Measurements from ENCODE around the gene CCN5. TPM values are rescaled to one million over a fixed set of nuclear protein-coding genes. Genes with fewer than 3 reads are reported as not detected.

The CCN5 gene
- total and polyA plus RNA-seq, 2 of the 8 experiments (the other 6 are each of a cell fraction or from before 2014, with no cell fraction given), result not detected

DNA sequence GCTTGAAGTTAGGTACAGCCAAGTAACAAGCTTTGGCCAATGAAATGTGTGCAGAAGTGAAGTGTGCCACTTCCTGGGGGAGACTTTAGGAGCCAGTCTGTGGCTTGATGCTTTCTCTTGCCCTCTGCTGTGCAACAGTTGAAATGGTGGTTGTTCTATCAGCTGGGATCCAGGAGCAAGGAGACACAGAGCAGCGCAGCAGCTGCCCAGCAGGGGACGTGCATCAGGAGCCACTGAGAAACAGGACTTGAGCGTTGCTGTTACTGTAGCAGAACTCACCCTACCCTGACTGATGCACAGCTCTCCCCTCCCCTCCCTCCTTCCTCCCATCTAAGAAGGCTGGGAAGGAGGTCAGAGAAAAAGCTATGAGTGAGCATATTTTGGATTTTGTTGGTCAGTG lies 18.9 kb upstream of the CCN5 start (continued):
- TF ChIP-seq CHD7 (IDR thresholded peaks at IDR 0.05; ENCODE audit: insufficient replicate concordance, low read length) (no peak), HDAC6 (IDR thresholded peaks at IDR 0.05; ENCODE audit: low read depth, low read length) (no peak)
- TF ChIP-seq, protein P1, sequence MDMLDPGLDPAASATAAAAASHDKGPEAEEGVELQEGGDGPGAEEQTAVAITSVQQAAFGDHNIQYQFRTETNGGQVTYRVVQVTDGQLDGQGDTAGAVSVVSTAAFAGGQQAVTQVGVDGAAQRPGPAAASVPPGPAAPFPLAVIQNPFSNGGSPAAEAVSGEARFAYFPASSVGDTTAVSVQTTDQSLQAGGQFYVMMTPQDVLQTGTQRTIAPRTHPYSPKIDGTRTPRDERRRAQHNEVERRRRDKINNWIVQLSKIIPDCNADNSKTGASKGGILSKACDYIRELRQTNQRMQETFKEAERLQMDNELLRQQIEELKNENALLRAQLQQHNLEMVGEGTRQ (IDR thresholded peaks at IDR 0.05; ENCODE audit: low read length), result no peak

All from H1 (cell line).